UCSD-AML1 (cell line): ENCODE results near the gene MIOX.
"Not testable (repeated sequence)": the region's sequence is repeated elsewhere in the genome, so short reads cannot be mapped to it uniquely, and the experiment has no call there.

ENCODE experiments used
- DNase-seq: peaks from one replicate; lab custom pipeline; 2025; ENCODE audit not compliant: unreplicated experiment; lab: John Stamatoyannopoulos, UW

Gene MIOX

GRCh38 chr22:50528682-50529415, 42.2 kb downstream of the MIOX start:
- no peak for DNase-seq

GRCh38 chr22:50529416-50529896, 42.8 kb downstream of the MIOX start:
- DNase-seq: no peak

DNA sequence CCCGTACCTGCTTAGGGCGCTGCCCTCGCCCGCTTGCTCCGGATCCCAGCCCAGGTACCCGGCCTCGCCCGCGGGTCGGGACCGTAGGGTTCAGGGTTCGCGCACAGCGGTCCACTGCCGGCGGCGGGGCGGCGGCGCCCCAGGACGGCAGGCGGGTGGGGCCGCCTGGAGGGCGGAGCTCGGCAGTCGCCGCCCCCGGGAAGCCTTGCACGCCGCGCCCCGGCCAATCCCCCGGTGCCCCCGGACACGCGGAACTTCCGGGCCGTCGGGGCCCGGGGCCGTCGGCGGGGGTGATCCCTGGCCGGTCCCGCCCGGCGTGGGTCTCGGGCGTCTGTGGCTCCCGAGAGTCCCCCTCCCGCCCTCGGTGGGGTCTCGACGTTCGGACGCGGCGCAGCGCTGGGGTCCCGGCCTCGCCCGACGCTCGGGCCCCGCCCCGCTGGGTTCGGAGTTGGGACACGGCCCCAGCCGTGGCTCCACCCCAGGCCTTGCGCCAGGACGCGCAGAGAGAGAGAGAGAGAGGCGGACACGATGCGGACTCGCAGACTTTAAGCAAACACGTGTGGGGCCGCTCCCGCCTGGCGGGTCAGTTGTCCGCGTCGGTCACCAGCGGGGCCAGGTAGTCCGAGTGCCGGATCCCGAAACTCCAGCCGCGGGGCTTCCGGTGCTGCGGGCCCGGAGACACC, 43.4 kb downstream of the MIOX start, which contains the start of gene TYMP:
Gene TYMP, minus strand, starts transcription at position 116 of the 683 bp plus-strand sequence. CDS start 303 bp downstream, outside the sequence.
- DNase-seq: peak; percentile 70

- no peak for DNase-seq
These were observed 43.9 kb downstream of the MIOX start for GRCh38 chr22:50530580-50530876.

DNA sequence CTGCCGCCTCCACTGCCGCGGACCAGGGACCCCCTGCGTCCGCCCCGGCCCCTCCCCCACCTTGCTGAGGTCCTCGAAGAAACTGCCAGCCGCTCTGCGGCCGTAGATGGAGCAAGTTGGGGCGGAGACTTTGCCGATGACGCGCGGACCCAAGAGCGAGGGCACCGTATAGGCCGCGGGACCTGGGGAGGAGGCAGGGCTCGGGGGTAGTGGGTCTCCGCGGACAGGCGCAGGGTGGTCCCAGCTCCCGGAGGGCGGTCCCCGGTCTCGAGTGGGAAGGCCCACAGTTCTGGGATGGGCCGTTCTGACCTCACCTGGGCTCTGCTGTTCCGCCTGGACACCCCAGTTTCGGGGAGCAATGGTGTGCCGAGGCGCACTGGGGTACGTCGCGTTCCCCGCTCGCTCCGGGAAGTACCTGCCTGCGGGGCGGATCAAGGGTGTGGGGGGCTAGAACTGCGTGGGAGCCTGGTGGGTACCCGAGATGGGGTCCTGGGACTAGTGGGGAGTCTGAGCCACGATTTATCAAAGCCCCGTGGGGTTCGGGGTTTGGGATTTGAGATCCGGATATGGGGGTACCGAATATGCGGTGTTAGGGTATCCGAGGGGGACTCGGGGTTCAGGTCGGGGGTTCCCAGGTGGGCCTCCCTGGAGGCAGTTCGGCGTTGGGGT, 44.4 kb downstream of the MIOX start:
- DNase-seq: peak; percentile 88

GRCh38 chr22:50531546-50531961, 44.9 kb downstream of the MIOX start:
- peak; percentile 73 for DNase-seq

- peak; percentile 68 for DNase-seq
These were observed 45.5 kb downstream of the MIOX start for GRCh38 chr22:50531962-50532674.

GRCh38 chr22:50532824-50533796, 46.5 kb downstream of the MIOX start:
- DNase-seq: no peak

DNA sequence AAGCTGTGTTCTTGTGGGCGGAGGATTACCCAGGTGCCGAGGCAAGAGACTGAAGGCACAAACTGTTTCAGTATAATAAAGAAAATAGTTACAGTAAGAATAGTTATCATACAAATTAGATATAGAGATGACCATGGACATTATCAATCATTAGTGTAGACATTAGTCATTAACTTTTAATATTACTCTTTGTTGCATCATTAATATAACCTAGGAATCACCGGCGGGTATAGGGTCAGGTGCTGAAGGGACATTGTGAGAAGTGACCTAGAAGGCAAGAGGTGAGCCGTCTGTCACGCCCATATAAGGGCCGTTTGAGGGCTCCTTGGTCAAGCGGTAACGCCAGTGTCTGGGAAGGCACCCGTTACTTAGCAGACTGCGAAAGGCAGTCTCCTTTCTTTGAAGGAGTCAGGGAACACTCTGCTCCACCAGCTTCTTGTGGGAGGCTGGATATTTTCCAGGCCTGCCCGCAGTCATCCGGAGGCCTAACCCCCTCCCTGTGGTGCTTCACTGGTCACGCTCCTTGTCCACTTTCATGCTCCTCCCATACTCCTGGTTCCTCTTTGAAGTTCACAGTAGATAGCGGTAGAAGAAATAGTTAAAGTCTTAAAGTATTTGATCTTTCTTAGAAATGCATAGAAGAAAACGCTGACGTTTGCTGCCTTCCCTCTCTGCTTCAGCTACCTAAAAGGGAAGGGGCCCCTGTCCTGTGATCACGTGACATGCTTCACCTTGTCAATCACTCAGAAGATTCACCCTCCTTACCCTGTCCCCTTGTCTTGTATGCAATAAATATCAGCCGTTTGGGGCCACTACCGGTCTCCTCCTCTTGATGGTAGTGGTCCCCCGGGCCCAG, 47.4 kb downstream of the MIOX start:
- DNase-seq: not testable (repeated sequence)

DNA sequence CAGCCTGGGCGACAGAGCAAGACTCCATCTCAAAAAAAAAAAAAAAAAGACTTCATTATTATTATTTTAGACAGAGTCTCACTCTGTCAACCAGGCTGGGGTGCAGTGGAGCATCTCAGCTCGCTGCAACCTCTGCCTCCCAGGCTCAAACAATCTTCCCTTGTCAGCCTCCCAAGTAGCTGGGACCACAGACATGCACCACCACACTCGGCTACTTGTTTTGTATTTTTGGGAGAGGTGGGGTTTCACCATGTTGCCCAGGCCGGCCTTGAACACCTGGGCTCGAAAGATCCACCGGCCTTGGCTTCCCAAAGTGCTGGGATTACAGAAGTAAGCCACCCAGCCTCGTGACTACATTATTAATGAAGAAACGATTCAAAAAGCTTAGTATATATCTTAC, 48.5 kb downstream of the MIOX start:
- no peak for DNase-seq

DNA sequence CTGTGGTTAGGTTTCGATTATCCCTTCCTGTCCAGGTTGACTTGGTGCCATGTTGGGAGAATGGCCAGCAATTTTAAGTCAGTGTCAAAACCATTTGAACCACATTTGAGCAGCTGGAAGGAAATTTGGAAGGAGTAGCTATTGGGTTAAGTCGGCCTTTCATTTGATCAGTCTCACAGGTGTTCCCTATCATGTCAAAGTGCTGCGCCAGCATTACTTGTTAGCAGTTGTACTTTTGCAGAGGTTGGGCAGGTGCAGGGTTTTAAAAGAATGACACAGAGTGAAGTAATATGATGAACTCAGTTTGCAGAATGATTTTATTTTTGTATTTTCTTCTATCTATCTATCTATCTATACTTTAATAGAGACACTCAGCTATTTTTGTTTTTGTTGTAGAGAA, 49.6 kb downstream of the MIOX start:
- DNase-seq: no peak

DNA sequence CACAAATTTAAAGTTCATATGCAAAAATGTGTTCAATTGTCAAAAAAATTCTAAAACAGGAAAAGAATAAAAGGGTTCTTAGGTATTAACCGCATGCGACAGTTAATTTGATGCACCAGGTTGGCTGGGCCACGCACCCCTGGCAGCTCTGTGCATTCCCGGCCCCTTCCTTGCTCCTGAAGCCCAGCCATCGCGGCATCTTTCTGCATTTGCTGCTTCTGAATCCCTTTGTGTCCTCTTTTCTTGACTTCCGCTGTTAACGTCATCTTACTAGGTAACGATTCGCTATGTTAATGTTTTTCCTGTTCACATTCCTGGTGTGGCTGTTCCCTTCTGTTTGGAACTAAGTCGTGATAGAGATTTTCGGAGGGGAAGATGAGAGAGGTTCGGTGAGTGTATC, 51.1 kb downstream of the MIOX start:
- no peak for DNase-seq
